ENCODE data around the gene FBXO21. TPM values are rescaled to one million over a fixed set of nuclear protein-coding genes. Genes with fewer than 3 reads are reported as not detected.
"Not testable (repeated sequence)": the region's sequence is repeated elsewhere in the genome, so short reads cannot be mapped to it uniquely, and the experiment has no call there.

Gene FBXO21
- total RNA-seq, 1 donor from 2014 or later: 32.0 TPM

- Histone ChIP-seq H3K4me2 (ENCODE audit: low read length) (peak overlapping the region; percentile 97), H3K79me2 (ENCODE audit: insufficient read depth, low read length) (peaks cover 36% of the 10 kb centered on the region), H4K20me1 (ENCODE audit: insufficient read depth, low read length) (peaks cover 21% of the 10 kb centered on the region), H3K36me3 (ENCODE audit: insufficient read depth, low read length) (peaks cover 12% of the 10 kb centered on the region), H2AFZ (ENCODE audit: low read depth, low read length) (no peak overlapping the region), H3K9ac (ENCODE audit: low read length) (peak overlapping the region; percentile 81), H3K27me3 (ENCODE audit: insufficient read depth, low read length) (no peaks in the 10 kb centered on the region), H3K4me1 (ENCODE audit: insufficient read depth, low read length) (peaks cover 9% of the 10 kb centered on the region), H3K4me3 (ENCODE audit: insufficient read depth, low read depth, low read length) (no peak overlapping the region), H3K9me3 (ENCODE audit: insufficient read depth, low read depth, low read length) (no peaks in the 10 kb centered on the region), H3K27ac (ENCODE audit: low read depth, low read length) (no peak overlapping the region)
- no peaks in the 10 kb centered on the region for H3K27me3 Mint-ChIP-seq (ENCODE audit: low read depth, unreplicated experiment)
- DNase-seq (ENCODE audit: low read depth): no peak
- no peak for FAIRE-seq
- H3K4me1 Mint-ChIP-seq (ENCODE audit: low read depth, unreplicated experiment): peaks cover 2% of the 10 kb centered on the region
- H3K27ac Mint-ChIP-seq (ENCODE audit: unreplicated experiment): no peak overlapping the region
- peaks cover 8% of the 10 kb centered on the region for H3K36me3 Mint-ChIP-seq (ENCODE audit: low read depth, unreplicated experiment)
- TF ChIP-seq CTCF (IDR thresholded peaks at IDR 0.05; ENCODE audit: insufficient read depth, low read depth, low read length) (no peak), EZH2 (IDR thresholded peaks at IDR 0.05; ENCODE audit: insufficient read depth, low read length) (no peak)
- peak overlapping the region; percentile 87 for H3K4me3 Mint-ChIP-seq (ENCODE audit: unreplicated experiment)
- H3K9me3 Mint-ChIP-seq (ENCODE audit: unreplicated experiment): no peaks in the 10 kb centered on the region
These were observed 2.1 kb downstream of the FBXO21 start for GRCh38 chr12:117188121-117188665.

- Mint-ChIP-seq H3K9me3 (ENCODE audit: unreplicated experiment) (no peaks in the 10 kb centered on the region), H3K4me1 (ENCODE audit: low read depth, unreplicated experiment) (peaks cover 2% of the 10 kb centered on the region), H3K27ac (ENCODE audit: unreplicated experiment) (no peak overlapping the region), H3K27me3 (ENCODE audit: low read depth, unreplicated experiment) (no peaks in the 10 kb centered on the region), H3K36me3 (ENCODE audit: low read depth, unreplicated experiment) (peaks cover 8% of the 10 kb centered on the region), H3K4me3 (ENCODE audit: unreplicated experiment) (no peak overlapping the region)
- no peak overlapping the region for H3K4me2 ChIP-seq (ENCODE audit: low read length)
- TF ChIP-seq EZH2 (IDR thresholded peaks at IDR 0.05; ENCODE audit: insufficient read depth, low read length): no peak
- H3K27ac ChIP-seq (ENCODE audit: low read depth, low read length): no peak overlapping the region
- no peak overlapping the region for H2AFZ ChIP-seq (ENCODE audit: low read depth, low read length)
- peaks cover 12% of the 10 kb centered on the region for H3K36me3 ChIP-seq (ENCODE audit: insufficient read depth, low read length)
- H3K79me2 ChIP-seq (ENCODE audit: insufficient read depth, low read length): peaks cover 36% of the 10 kb centered on the region
- no peak for DNase-seq (ENCODE audit: low read depth)
- no peak overlapping the region for H3K4me3 ChIP-seq (ENCODE audit: insufficient read depth, low read depth, low read length)
- FAIRE-seq: no peak
- peaks cover 9% of the 10 kb centered on the region for H3K4me1 ChIP-seq (ENCODE audit: insufficient read depth, low read length)
- peaks cover 21% of the 10 kb centered on the region for H4K20me1 ChIP-seq (ENCODE audit: insufficient read depth, low read length)
- H3K9ac ChIP-seq (ENCODE audit: low read length): no peak overlapping the region
- H3K9me3 ChIP-seq (ENCODE audit: insufficient read depth, low read depth, low read length): no peaks in the 10 kb centered on the region
- no peaks in the 10 kb centered on the region for H3K27me3 ChIP-seq (ENCODE audit: insufficient read depth, low read length)
These were observed 2.8 kb downstream of the FBXO21 start for GRCh38 chr12:117187421-117187820.

- H3K4me3 Mint-ChIP-seq (ENCODE audit: unreplicated experiment): no peak overlapping the region
- Histone ChIP-seq H3K4me2 (ENCODE audit: low read length) (no peak overlapping the region), H3K4me1 (ENCODE audit: insufficient read depth, low read length) (no peaks in the 10 kb centered on the region), H3K36me3 (ENCODE audit: insufficient read depth, low read length) (peaks cover 32% of the 10 kb centered on the region), H3K9ac (ENCODE audit: low read length) (no peak overlapping the region), H2AFZ (ENCODE audit: low read depth, low read length) (no peak overlapping the region), H4K20me1 (ENCODE audit: insufficient read depth, low read length) (peaks cover 10% of the 10 kb centered on the region), H3K4me3 (ENCODE audit: insufficient read depth, low read depth, low read length) (no peak overlapping the region), H3K9me3 (ENCODE audit: insufficient read depth, low read depth, low read length) (no peaks in the 10 kb centered on the region), H3K79me2 (ENCODE audit: insufficient read depth, low read length) (peaks cover 17% of the 10 kb centered on the region), H3K27me3 (ENCODE audit: insufficient read depth, low read length) (no peaks in the 10 kb centered on the region), H3K27ac (ENCODE audit: low read depth, low read length) (no peak overlapping the region)
- DNase-seq (ENCODE audit: low read depth) (no peak), FAIRE-seq (no peak)
- no peaks in the 10 kb centered on the region for H3K27me3 Mint-ChIP-seq (ENCODE audit: low read depth, unreplicated experiment)
- peaks cover 13% of the 10 kb centered on the region for H3K36me3 Mint-ChIP-seq (ENCODE audit: low read depth, unreplicated experiment)
- TF ChIP-seq EZH2 (IDR thresholded peaks at IDR 0.05; ENCODE audit: insufficient read depth, low read length) (no peak), CTCF (IDR thresholded peaks at IDR 0.05; ENCODE audit: insufficient read depth, low read depth, low read length) (no peak)
- H3K9me3 Mint-ChIP-seq (ENCODE audit: unreplicated experiment): no peaks in the 10 kb centered on the region
- H3K27ac Mint-ChIP-seq (ENCODE audit: unreplicated experiment): no peak overlapping the region
- H3K4me1 Mint-ChIP-seq (ENCODE audit: low read depth, unreplicated experiment): peaks cover 3% of the 10 kb centered on the region
These were observed 7.4 kb downstream of the FBXO21 start for GRCh38 chr12:117182866-117183265.

- not testable (repeated sequence) for H3K9ac ChIP-seq (ENCODE audit: low read length); H3K27ac Mint-ChIP-seq (ENCODE audit: unreplicated experiment); H3K9me3 ChIP-seq (ENCODE audit: insufficient read depth, low read depth, low read length); H3K4me3 Mint-ChIP-seq (ENCODE audit: unreplicated experiment); H3K79me2 ChIP-seq (ENCODE audit: insufficient read depth, low read length); H4K20me1 ChIP-seq (ENCODE audit: insufficient read depth, low read length); H3K4me1 Mint-ChIP-seq (ENCODE audit: low read depth, unreplicated experiment); H3K4me2 ChIP-seq (ENCODE audit: low read length); H2AFZ ChIP-seq (ENCODE audit: low read depth, low read length); H3K4me3 ChIP-seq (ENCODE audit: insufficient read depth, low read depth, low read length); H3K27ac ChIP-seq (ENCODE audit: low read depth, low read length); H3K9me3 Mint-ChIP-seq (ENCODE audit: unreplicated experiment); H3K4me1 ChIP-seq (ENCODE audit: insufficient read depth, low read length); DNase-seq (ENCODE audit: low read depth); H3K27me3 ChIP-seq (ENCODE audit: insufficient read depth, low read length); FAIRE-seq; H3K27me3 Mint-ChIP-seq (ENCODE audit: low read depth, unreplicated experiment)
- peaks cover 13% of the 10 kb centered on the region for H3K36me3 Mint-ChIP-seq (ENCODE audit: low read depth, unreplicated experiment)
- H3K36me3 ChIP-seq (ENCODE audit: insufficient read depth, low read length): peaks cover 34% of the 10 kb centered on the region
These were observed 8.8 kb downstream of the FBXO21 start for GRCh38 chr12:117181468-117181843.

All from astrocyte (in vitro differentiated cells and primary cell).